Measurements from ENCODE around the gene ATP5ME.
"Not testable (repeated sequence)": the region's sequence is repeated elsewhere in the genome, so short reads cannot be mapped to it uniquely, and the experiment has no call there.

Gene ATP5ME

DNA sequence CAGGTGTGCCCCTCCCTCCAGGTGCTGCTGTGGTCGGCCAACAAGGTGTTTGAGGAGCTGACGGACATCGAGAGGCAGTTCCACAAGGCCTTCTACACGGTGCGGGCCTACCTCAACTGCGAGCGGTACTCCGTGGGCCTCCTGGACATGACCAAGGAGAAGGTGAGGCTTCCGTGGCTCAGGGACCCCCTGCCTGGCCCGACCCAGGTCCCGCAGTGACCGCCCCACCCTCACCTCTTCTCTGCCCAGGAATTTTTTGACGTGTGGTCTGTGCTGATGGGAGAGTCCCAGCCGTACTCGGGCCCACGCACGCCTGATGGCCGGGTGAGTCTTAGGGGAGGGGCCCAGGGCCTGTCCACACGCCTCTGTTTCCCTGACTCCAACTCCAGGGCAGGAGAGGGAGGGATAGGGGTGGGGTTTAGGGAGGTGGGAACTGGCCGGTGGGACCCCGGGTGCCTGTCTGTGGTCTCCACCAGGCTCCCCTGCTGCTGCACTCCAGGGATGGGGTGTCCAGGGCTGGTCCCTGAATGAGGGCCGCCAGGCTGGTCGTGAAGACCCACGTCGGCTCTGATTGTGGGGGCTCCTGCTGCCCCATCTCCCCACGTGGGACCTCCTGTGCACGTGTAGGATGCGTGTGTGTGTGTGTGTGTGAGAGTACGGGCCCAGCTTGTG is 20.1 kb downstream of the ATP5ME start:
- no peak for DNase-seq

DNA sequence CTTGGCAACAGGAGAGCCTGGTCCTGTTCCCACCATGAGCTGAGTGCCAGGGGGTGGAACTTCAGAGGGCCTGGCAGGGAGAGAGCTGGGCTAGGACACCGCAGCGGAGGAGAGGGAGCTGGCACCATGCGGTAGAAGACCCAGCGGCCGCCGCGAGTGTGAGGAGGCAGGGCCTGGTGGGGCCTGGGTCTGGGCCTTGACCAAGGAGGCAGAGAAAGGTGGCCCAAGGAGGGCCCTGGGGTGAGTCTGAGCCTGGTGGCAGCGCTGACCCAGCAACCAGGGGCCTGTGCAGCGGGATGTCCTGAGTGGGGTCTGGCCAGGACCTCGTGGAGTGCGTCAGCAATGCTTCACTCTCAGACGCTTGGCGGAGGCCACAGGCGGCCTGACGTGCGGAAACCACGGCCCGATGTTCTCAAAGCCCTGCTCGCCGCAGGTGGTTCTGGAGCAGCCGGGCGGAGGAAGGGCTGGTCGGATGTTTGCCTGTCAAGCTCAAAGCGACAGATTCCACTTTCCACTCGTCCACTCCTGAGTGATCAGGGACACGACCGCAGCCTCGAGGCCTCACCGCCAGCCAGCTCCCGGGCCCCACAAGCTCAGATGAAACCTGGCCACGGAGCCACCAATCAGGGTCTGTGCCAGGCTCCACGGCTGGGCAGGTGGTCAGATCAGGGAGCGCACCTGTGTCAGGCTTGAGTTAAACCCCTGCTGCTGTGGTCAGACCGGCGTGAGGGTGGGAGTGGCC is 20.8 kb downstream of the ATP5ME start:
- no peak for DNase-seq

DNA sequence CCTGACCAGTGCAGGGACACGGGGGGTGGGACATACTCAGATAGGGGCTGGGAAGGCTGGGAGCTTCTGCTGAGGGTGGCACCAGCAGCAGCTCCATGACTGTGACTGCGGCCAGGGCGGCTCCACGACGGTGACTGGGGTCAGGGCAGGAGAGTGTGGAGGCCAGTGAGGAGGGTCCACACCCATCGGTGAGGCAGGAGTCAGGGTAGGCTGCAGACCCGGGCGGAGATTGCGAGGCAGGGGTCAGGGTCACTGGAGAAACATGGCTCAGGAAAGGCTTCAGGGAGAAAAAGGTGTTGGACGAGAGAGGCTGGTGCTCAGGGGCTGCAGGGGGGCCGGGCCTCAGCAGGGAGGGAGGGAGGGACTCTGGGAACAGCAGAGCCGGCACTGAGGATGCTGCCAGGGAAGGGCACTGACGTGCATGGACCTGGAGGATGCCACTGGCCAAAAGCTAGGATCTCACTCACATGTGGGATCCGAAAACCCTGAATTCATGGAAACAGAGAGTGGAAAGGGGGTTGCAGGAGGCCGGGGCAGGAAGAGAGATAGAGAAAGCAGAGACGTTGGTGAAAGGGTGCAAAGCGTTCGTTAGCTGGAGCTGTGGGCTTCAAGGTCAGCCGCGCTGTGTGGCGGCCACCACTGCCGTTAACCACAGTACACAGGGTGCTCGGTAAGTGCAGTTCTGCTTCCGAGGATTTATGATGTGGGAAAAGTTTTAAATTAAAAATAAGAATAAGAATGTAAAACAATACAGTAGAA is 22.0 kb downstream of the ATP5ME start:
- DNase-seq, result no peak

DNA sequence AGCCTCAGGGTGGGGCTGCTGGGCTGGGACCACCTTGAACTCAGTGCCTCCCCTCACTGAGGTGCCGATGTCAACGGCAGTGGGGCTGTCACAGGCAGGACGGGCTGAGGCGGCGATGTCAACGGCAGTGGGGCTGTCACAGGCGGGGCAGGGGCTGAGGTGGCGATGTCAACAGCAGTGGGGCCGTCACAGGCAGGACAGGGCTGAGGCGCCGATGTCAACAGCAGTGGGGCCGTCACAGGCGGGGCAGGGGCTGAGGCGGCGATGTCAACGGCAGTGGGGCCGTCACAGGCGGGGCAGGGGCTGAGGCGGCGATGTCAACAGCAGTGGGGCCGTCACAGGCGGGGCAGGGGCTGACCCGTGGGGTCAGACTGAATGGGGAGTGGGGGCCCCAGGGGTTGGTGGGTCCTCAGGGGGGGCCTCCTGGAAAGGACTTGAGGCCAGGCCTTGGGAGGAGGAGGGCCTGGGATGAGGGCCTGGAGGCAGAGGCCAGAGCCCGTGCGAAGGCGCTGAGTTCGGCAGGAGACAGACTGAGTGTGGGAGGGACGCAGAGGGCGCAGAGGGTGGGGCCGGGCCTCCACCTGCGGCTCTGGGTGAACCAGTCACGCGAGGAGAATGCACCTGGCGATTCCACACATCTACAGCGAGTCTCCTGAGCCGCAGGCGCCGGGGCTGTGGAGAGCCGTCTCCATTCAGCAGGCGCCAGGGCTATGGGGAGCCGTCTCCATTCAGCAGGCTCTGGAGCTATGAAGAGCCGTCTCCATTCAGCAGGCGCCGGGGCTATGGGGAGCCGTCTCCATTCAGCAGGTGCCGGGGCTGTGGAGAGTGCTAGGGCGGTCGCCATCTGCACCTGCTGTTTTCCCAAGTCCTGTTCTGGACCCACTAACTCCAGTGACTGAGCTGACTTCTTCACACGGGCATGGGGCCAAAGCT is 22.9 kb downstream of the ATP5ME start:
- DNase-seq, result no peak

DNA sequence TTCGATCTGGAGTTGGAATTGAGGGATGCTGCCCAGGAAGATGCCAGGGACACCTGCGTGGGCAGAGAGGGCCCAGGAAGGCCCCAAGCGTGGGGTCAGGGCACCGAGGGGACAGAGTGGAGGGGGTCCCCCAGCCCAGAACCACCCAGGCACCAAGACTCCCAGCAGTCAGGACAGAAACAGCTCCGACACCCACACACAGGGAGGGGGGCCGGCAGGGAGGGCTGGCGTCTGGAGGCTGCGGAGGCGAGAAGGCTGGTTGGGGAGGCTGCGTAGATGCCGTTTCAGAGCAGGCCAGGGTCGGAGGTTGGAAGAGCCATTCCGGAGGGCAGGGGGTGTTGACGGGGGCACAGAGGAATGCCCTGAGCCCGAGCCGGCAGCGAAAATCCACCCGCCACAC is 23.6 kb downstream of the ATP5ME start:
- DNase-seq, result no peak

DNA sequence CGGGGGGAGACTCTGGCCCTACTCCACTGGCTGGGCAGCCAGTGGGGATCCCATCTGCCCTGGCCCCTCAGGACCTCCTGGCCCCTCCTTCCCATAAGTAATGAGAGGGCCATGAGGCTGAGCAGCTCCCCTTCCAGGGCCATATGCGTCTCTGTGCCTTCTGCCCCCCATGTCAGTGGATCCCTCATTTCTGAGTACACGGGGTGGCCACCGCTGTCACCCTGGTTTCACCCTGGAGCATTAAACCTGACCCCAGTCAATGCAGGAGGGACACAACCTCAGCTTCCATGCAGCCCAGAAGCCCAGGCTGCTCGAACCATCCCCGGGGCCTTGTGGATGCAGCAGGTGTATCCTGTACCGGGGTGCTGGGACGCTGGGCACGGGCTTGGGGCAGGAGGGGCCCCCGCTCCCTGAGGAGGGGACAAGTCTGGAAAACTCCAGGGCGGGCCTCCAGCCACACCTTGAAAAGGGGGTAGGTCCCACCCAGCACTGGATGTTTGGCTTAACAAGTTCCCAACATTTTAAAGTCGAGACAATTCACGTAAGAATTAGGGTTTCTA is 24.2 kb downstream of the ATP5ME start:
- DNase-seq, result no peak

DNA sequence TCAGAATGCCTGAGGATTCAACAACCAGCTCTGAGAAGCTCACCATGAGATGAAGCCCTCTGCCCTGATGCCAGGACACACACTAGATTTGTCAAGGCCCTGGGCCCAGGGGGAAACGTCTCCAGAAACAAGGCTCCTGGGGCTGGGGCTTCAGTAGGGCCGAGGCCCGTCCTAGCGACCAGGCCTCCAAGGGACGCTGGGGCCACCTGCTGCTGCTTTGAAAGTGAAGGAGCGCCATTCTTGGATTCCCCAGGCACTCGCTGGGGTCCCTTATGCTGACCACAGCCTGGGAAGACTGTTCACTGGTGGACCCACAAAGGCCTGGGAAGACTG is 24.8 kb downstream of the ATP5ME start:
- DNase-seq, result no peak

DNA sequence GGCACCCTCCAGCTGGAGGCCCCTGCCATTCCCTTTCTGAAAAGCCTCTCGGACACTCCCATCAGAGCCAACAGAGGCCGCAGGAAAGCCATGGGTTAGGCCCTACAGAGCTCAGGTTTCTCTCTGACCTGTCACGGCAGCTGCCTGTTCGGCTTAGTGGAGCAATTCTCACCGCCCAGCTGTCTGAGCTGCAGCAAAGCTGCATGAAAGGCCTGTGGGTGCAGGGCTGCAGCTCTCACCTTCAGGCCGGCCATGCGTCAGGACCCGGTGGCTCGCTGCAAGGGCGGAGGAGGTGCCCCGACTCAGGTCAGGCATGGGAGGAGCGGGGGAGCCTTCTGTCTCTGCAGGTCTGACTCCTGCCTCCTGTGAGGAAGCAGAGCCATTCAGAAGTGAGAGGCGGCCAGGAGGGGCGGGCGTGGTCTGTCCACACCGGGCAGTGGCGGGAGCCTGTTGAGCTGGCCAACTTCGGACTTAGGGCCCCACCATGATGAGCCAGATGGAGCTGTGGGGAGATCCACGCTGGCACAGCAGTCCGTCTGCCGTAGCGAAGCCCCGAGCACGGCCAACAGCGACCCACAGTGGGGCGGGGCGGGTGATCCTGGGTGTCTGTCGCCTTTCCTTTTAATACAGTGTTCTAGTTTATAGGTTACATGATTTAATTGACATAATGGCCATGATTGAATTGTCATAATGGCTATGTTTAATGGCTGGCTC is 25.3 kb downstream of the ATP5ME start:
- no peak for DNase-seq

DNA sequence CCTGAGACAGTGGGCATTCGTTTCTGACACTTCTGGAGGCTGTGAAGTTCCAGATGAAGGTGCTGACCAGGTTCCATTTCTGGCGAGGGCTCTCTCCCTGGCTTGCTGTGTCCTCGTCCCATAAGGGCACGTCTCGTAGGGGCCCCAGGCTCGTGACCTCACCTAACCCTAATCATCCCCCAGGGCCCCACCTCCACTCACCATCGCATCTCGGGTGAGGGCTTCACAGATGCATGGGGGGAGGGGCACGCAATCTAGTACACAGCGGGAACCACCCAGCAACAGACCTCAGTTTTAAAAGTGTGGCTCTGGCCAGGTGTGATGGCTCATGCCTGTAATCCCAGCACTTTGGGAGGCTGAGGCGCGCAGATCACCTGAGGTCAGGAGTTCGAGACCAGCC is 26.6 kb downstream of the ATP5ME start:
- no peak for DNase-seq

DNA sequence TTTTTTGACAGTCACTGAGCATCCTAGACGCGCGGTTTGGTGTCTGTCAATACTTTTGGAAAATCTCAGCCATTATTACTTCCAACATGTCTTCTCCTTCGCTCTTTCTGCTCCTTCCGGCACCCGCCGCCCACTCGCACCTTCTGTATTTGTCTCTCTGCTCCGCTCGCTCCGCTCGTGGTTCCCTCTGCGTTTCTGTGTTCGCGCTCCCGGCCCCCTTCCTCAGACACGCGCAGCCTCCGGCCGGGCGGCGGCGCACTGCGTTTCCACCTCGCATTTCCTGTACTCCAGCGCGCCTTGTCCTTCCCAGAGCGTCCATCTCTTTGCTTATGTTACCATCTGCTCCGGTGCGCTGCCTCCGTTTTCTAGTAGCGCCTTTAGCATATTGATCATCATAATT is 27.6 kb downstream of the ATP5ME start:
- DNase-seq, result no peak

DNA sequence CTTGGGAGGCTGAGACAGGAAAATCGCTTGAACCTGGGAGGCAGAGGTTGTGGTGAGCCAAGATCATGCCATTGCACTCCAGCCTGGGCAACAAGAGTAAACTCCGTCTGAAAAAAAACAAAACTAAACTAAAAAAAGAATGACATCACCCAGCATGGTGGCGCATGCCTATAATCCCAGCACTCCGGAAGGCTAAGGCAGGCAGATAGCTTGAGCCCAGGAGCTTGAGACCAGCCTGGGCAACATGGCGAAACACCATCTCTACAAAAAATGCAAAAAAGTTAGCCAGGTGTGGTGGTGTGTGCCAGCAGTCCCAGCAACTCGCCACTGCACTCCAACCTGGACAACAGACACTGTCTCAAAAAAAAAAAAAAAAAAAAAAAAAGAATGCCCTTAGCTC is 31.7 kb downstream of the ATP5ME start:
- DNase-seq, result not testable (repeated sequence)

DNA sequence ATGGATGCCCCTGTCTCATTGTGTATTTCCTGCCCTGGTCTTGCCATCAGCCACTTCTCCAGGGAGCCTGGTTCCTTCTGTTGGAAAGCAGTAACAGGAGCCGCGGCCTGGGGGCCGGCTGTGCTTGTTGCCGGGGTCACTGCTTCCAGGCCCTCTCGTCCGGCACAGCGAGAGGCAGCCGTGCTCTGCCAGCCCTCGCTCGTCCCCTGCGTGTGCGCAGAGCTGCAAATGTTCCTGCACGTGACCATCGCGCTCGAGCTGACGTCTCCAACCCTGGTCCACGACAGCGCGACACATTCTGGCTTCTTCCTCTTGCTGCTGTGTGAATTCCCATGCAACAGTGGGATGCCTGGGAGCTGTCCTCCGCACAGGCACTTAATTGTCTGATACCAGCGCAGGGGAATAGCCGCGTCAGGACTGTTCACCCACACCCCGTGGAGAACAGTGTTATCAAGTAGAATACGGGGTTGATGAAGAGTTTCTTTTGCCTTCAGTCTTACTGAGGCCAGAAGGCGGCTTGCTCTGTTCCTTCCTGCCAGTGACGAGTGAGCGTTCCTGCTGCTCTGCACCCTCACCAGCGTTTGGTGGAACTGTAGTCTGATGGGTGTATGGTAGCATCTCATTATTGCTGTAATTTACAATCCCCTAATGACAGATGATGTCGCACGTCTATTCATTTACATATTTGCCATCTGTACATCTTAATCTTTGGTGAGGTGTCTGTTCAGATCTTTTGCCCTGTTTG is 36.4 kb downstream of the ATP5ME start:
- no peak for DNase-seq

DNA sequence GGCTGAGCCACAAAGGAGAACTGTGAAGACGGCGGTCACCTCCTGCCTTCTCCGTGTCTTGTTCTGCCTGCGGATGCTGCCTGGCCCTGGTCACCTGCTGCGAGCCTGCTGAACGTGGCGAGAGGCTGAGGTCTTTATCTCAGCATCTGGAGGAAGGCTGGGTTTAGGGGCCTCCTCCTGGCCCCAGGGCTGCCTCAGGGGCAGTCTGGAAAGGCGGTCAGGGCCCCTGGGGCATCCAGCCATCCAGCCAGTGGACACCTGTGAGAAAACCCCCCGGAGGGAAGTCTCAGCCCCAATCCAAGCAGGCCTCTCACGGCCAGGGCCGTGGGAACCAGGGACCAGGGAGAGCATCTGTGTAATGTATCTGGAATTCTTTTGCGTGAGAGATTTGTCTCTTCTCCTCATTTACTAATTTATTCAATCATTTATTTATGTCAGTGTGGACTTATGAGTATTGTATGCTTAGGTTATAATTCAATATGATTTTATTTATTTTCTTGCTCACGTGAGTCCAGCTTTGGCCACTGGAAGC is 37.4 kb downstream of the ATP5ME start:
- no peak for DNase-seq

DNA sequence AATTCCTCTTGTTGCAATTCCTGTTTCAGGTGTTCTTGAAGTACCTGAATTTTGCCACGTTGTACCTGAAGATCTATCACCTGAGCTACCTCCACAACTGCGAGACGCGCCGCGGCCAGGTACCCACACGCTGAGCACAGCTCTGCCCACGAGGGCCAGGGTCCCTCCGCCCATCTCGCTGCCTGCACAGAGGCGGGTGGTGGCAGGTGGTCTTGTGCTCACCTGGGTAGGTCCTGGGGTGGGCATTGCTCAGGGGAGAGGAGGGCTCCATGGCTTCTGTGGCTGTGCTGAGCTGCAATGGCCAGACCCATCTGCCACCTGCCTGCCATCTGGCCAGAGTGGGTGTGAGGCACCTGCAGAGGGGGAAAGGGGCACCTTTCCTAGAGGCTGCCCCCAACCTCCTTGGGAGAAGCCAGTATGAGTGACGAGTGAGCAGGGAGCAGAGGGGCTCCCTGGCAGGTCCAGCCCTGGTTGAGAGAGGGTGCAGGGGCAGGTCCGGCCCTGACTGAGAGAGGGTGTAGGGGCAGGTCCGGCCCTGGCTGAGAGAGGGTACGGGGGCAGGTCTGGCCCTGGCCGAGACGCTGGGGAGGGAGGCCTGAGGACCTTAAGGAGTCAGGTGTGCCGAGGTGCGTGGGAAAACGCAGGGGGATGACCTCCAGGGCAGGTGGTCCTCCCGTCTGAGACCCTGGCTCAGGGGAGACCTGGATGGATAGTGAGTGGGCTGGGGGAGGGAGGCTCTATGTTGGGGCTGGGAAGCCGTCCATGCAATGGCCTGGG is 38.0 kb downstream of the ATP5ME start:
- no peak for DNase-seq

DNA sequence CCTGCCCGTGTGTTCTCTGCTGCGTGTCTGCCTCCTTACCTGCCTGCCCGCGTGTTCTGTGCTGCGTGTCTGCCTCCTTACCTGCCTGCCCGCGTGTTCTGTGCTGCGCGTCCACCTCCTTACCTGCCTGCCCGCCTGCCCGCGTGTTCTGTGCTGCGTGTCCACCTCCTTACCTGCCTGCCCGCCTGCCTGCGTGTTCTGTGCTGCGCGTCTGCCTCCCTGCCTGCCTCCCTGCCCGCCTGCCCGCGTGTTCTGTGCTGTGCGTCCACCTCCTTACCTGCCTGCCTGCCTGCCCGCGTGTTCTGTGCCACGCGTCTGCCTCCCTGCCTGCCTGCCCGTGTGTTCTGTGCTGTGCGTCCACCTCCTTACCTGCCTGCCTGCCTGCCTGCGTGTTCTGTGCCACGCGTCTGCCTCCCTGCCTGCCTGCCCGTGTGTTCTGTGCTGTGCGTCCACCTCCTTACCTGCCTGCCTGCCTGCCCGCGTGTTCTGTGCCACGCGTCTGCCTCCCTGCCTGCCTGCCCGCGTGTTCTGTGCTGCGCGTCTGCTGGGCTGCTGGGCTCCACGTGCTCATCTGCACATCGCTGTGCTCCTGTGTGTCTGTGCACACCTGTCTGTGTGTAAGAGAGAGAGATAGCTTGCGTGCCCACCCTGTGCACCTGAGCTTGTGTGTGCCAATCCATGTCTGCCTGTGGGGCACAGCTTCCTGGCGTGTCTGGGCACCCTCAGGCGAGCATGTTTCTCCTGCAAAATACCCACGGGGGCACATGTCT is 38.8 kb downstream of the ATP5ME start:
- DNase-seq, result not testable (repeated sequence)

DNA sequence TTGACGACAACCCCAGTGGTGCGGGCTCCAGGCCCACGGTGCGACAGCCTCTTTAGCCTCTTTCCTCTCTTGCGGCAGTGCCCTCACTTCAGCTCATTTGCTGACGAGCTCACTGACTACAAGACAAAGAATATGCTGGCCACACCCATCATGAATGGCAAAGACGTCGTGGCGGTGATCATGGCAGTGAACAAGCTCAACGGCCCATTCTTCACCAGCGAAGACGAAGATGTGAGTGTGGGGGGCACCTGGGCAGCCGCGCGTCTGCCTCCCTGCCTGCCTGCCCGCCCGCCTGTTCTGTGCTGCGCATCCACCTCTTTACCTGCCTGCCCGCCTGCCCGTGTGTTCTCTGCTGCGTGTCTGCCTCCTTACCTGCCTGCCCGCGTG is 39.5 kb downstream of the ATP5ME start:
- DNase-seq, result no peak

DNA sequence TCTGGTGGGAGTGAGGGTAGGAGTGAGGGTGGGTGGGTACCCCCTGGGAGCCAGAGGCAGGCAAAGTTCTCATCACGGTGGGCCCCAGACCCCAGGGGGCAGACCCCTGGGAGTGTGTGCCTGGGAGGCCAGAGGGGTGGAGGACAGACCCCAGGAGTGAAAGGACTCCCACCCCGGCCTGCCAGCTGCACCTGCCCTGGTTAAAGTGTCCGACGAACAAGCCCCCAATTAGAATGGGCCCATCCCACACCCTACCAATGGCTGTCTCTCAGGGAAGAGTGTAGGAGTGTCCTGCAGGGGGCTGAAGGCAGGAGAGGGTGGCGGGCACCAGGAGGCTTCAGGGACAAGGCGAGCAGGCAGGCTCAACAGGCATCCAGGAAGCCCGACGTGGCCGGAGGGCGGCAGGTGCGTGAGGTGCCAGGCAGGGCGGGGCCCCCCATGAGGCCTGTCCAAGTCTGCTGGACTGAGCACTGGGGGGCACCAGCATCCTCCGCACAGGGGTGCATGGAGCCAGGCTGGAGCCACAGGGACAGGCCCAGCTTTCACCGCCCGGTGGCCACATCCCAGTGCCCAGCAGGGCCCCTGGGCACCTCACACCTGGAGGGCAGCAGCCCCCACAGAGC is 40.0 kb downstream of the ATP5ME start:
- DNase-seq, result no peak

DNA sequence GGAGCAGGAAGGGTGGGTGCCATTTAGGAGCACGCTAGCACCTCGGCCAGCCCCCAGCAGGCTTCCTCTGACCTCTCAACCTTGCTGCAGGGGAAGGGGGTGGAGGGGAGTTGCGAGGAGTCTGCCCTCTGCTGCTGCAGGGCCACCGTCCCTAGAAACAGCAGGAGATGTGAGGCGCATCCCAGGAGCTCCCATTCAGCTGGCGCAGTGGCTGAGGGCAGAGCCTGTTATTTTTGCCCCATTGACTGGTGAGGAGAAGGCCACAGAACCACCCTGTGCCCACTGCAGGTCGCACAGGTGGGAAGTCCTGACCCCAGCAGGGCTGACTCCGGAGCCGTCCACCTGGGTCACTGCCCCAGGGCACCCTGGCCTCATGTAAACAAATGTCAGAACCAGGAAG is 40.7 kb downstream of the ATP5ME start:
- DNase-seq, result no peak

DNA sequence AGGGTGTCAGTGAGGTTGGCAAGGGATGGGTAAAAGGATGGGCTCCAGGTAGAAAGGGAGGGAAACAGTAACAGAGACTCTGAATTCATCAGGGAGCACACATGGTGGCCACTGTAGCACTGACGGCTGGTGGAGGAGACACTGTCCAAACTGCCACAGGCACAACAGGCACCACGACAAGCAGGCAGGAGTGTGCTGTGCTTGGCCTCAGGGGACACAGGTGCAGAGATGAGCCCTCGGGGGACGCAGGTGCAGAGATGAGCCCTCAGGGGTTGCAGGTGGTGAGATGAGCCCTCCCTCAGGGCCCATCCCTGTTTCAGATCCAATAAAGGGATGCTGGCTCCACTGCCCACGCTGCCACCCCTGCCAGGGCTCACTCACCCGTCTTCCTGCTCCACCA is 41.1 kb downstream of the ATP5ME start:
- no peak for DNase-seq
